Measurements from ENCODE around the gene DCXR. TPM values are rescaled to one million over a fixed set of nuclear protein-coding genes. Genes with fewer than 3 reads are reported as not detected.

The DCXR gene
- total RNA-seq, 2 donors from 2014 or later, result 235 to 744 TPM

- H3K9me3 ChIP-seq, result no peaks in the 10 kb centered on the region
- H3K4me3 ChIP-seq, result no peak overlapping the region
- TF ChIP-seq POLR2A (IDR thresholded peaks at IDR 0.05), result no peak
- no peaks in the 10 kb centered on the region for H3K27me3 ChIP-seq (replicated peaks; ENCODE audit: insufficient read depth)
- peaks cover 24 to 25% of the 10 kb centered on the region in 2 donors for H3K36me3 ChIP-seq
- no peak for DNase-seq (ENCODE audit: low spot score)
- WGBS, result 70% methylated on average over 28 of the region's 28 CpGs
- no peak overlapping the region for H3K27ac ChIP-seq
- H3K4me1 ChIP-seq (replicated peaks), result no peaks in the 10 kb centered on the region
- intact Hi-C loops (cut with DNase I), result no loop called here
Observed at GRCh38 chr17:82077617-82078358, 40.3 kb upstream of the DCXR start.

- Histone ChIP-seq H3K27me3 (replicated peaks; ENCODE audit: insufficient read depth) (no peaks in the 10 kb centered on the region), H3K36me3 (peaks cover 16 to 17% of the 10 kb centered on the region in 2 donors), H3K9me3 (no peaks in the 10 kb centered on the region), H3K27ac (no peak overlapping the region), H3K4me1 (replicated peaks) (no peaks in the 10 kb centered on the region), H3K4me3 (no peak overlapping the region)
- TF ChIP-seq POLR2AphosphoS5 (IDR thresholded peaks at IDR 0.05) (no peak), POLR2A (IDR thresholded peaks at IDR 0.05) (no peak), CTCF (IDR thresholded peaks at IDR 0.05) (no peak)
- intact Hi-C loops (cut with DNase I), result no loop called here
- DNase-seq (ENCODE audit: low spot score), result no peak
- WGBS, result 69% methylated on average over 14 of the region's 21 CpGs
Observed at GRCh38 chr17:82076785-82077591, 39.5 kb upstream of the DCXR start.

- Histone ChIP-seq H3K9me3 (no peaks in the 10 kb centered on the region), H3K4me3 (no peak overlapping the region), H3K36me3 (peaks cover 10 to 11% of the 10 kb centered on the region in 2 donors), H3K4me1 (replicated peaks) (no peaks in the 10 kb centered on the region), H3K27ac (no peak overlapping the region), H3K27me3 (replicated peaks; ENCODE audit: insufficient read depth) (no peaks in the 10 kb centered on the region)
- intact Hi-C loops (cut with DNase I), result no loop called here
- 83% methylated on average over 25 of the region's 25 CpGs for WGBS
- TF ChIP-seq CTCF (IDR thresholded peaks at IDR 0.05) (no peak), POLR2AphosphoS5 (IDR thresholded peaks at IDR 0.05) (no peak), POLR2A (IDR thresholded peaks at IDR 0.05) (no peak)
- no peak for DNase-seq (ENCODE audit: low spot score)
Observed at GRCh38 chr17:82076018-82076784, 38.7 kb upstream of the DCXR start.

GRCh38 chr17:82073446-82073845, 35.9 kb upstream of the DCXR start:
- Histone ChIP-seq H3K4me3 (no peak overlapping the region), H3K36me3 (no peaks in the 10 kb centered on the region), H3K4me1 (replicated peaks) (no peaks in the 10 kb centered on the region), H3K27ac (no peak overlapping the region), H3K27me3 (replicated peaks; ENCODE audit: insufficient read depth) (no peaks in the 10 kb centered on the region), H3K9me3 (no peaks in the 10 kb centered on the region)
- DNase-seq (ENCODE audit: low spot score), result no peak
- 68% methylated on average over 9 of the region's 9 CpGs for WGBS
- TF ChIP-seq CTCF (IDR thresholded peaks at IDR 0.05) (no peak), POLR2A (IDR thresholded peaks at IDR 0.05) (no peak), POLR2AphosphoS5 (IDR thresholded peaks at IDR 0.05) (no peak)
- intact Hi-C loops (cut with DNase I), result no loop called here

GRCh38 chr17:82072827-82073226, 35.3 kb upstream of the DCXR start:
- H3K27me3 ChIP-seq (replicated peaks; ENCODE audit: insufficient read depth), result no peaks in the 10 kb centered on the region
- no peak for DNase-seq (ENCODE audit: low spot score)

More at GRCh38 chr17:82072827-82073226, 35.3 kb upstream of the DCXR start:
- TF ChIP-seq CTCF (IDR thresholded peaks at IDR 0.05) (no peak), POLR2A (IDR thresholded peaks at IDR 0.05) (no peak), POLR2AphosphoS5 (IDR thresholded peaks at IDR 0.05) (no peak)
- no peaks in the 10 kb centered on the region for H3K4me1 ChIP-seq (replicated peaks)
- H3K27ac ChIP-seq, result no peak overlapping the region
- intact Hi-C loops (cut with DNase I), result no loop called here
- H3K4me3 ChIP-seq, result no peak overlapping the region
- 81% methylated on average over 6 of the region's 6 CpGs for WGBS
- H3K36me3 ChIP-seq, result no peaks in the 10 kb centered on the region
- no peaks in the 10 kb centered on the region for H3K9me3 ChIP-seq
